H1 (cell line): ENCODE results near the gene RTN4RL1. TPM values are rescaled to one million over a fixed set of nuclear protein-coding genes. Genes with fewer than 3 reads are reported as not detected.

Source experiments
- CTCF ChIA-PET: fragments of 300-600 bp; sonication (Branson Sonifier 250); formaldehyde crosslinking; loops from one replicate; lab custom pipeline; 2021; ENCODE audit not compliant: partially characterized antibody; lab: Charles Lee
- POLR2A ChIA-PET: fragments of 300-600 bp; sonication (Branson Sonifier 250); formaldehyde crosslinking; loops from one replicate; lab custom pipeline; 2021; ENCODE audit warnings: inconsistent platforms; ENCODE audit not compliant: partially characterized antibody; lab: Charles Lee
- DNase-seq, 2 experiments: peaks; one replicate each; pipeline versions ENCODE4 v3.0.0 to v3.0.0-alpha.2; 2010 to 2022; ENCODE audit warnings: low spot score in 2 of 2, low read depth in 1 of 2, mixed read lengths in 1 of 2
- FAIRE-seq: peaks from 2 replicates; lab custom pipeline; 2011; peaks lifted over from hg19 to GRCh38; lab: Jason Lieb, UNC
- H2AFZ ChIP-seq: 2 replicates; pipeline ENCODE4 v1.8.1; 2012; ENCODE audit warnings: low read length, inconsistent platforms
- H2AK5ac ChIP-seq: 2 replicates; pipeline ENCODE4 v1.6.1; 2013; ENCODE audit warnings: low read depth, low read length
- H2BK120ac ChIP-seq: replicated peaks from 2 replicates; pipeline ENCODE3; 2013; ENCODE audit warnings: low read depth, low read length, inconsistent platforms
- H2BK12ac ChIP-seq: 2 replicates; pipeline ENCODE4 v1.6.1; 2013; ENCODE audit warnings: low read depth, low read length
- H2BK15ac ChIP-seq: 2 replicates; pipeline ENCODE4 v1.6.1; 2013; ENCODE audit warnings: low read length
- H2BK20ac ChIP-seq: 2 replicates; pipeline ENCODE4 v1.6.1; 2013; ENCODE audit warnings: low read length
- H2BK5ac ChIP-seq: 2 replicates; pipeline ENCODE4 v1.6.1; 2013; ENCODE audit warnings: low read depth, low read length
- H3K14ac ChIP-seq: 2 replicates; pipeline ENCODE4 v1.6.1; 2013; ENCODE audit warnings: inconsistent platforms; ENCODE audit not compliant: insufficient read length
- H3K18ac ChIP-seq: 2 replicates; pipeline ENCODE4 v1.6.1; 2013; ENCODE audit warnings: low read length; ENCODE audit errors: extremely low read depth
- H3K23ac ChIP-seq: 2 replicates; pipeline ENCODE4 v1.6.1; 2013; ENCODE audit warnings: inconsistent platforms; ENCODE audit not compliant: insufficient read length
- H3K23me2 ChIP-seq: 2 replicates; pipeline ENCODE4 v1.6.1; 2013; ENCODE audit warnings: low read depth, low read length
- H3K27ac ChIP-seq: 2 replicates; pipeline ENCODE4 v1.6.1; 2011; ENCODE audit warnings: low read depth, low read length, inconsistent platforms
- H3K27me3 ChIP-seq, 4 experiments: replicated peaks in 1 of 4; 1 replicate in 1 of 4; 2 replicates in 3 of 4; pipeline versions ENCODE4 v1.6.1 to v1.8.1; 2011 to 2013; ENCODE audit warnings: low read length in 3 of 4, mild to moderate bottlenecking in 3 of 4, inconsistent platforms in 2 of 4, mixed read lengths in 2 of 4, moderate library complexity in 1 of 4; ENCODE audit not compliant: control insufficient read depth in 3 of 4, insufficient read depth in 3 of 4; ENCODE audit errors: extremely low read depth in 1 of 4
- H3K36me3 ChIP-seq, 4 experiments: 2 replicates each; pipeline versions ENCODE4 v1.6.1 to v1.8.1; 2011 to 2013; ENCODE audit warnings: mild to moderate bottlenecking in 4 of 4, low read length in 3 of 4, moderate library complexity in 2 of 4, control low read depth in 1 of 4, inconsistent platforms in 1 of 4; ENCODE audit not compliant: insufficient read depth in 4 of 4, control insufficient read depth in 2 of 4
- H3K4ac ChIP-seq: replicated peaks from 2 replicates; pipeline ENCODE3; 2013; ENCODE audit warnings: low read length, low read depth, mixed read lengths, inconsistent platforms; ENCODE audit not compliant: insufficient read length
- H3K4me1 ChIP-seq, 4 experiments: replicated peaks in 1 of 4; 1 replicate in 1 of 4; 2 replicates in 3 of 4; pipeline versions ENCODE4 v1.6.1 to v1.8.1; 2011 to 2013; ENCODE audit warnings: low read length in 3 of 4, inconsistent platforms in 2 of 4, mixed read lengths in 1 of 4; ENCODE audit not compliant: insufficient read depth in 4 of 4, control insufficient read depth in 3 of 4
- H3K4me2 ChIP-seq, 2 experiments: 2 replicates each; pipeline versions ENCODE4 v1.6.1 to v1.8.1; 2011 to 2013; ENCODE audit warnings: low read depth in 2 of 2, low read length in 2 of 2, control low read depth in 1 of 2, inconsistent platforms in 1 of 2, mild to moderate bottlenecking in 1 of 2; ENCODE audit not compliant: insufficient read depth in 1 of 2
- H3K4me3 ChIP-seq, 4 experiments: fragments of 200-600, 300-600 bp in 1 of 4; sonication (generic), shearing (Covaris generic), sonication (Bioruptor Twin) in 1 of 4; 2 replicates each; pipeline versions ENCODE4 v1.5.1 to v1.8.1; 2011 to 2016; ENCODE audit warnings: low read length in 4 of 4, low read depth in 3 of 4, control low read depth in 2 of 4, inconsistent platforms in 2 of 4, mild to moderate bottlenecking in 2 of 4, mixed read lengths in 1 of 4, moderate library complexity in 1 of 4; ENCODE audit not compliant: insufficient read depth in 2 of 4; ENCODE audit errors: extremely low read depth in 1 of 4
- H3K56ac ChIP-seq: replicated peaks from 2 replicates; pipeline ENCODE3; 2013; ENCODE audit warnings: low read depth, mild to moderate bottlenecking, mixed read lengths, low read length, inconsistent platforms; ENCODE audit not compliant: insufficient read length
- H3K79me1 ChIP-seq: 2 replicates; pipeline ENCODE4 v1.6.1; 2013; ENCODE audit warnings: low read depth, low read length, control low read depth
- H3K79me2 ChIP-seq, 2 experiments: 2 replicates each; pipeline versions ENCODE4 v1.6.1 to v1.8.1; 2012 to 2013; ENCODE audit warnings: low read length in 2 of 2, mild to moderate bottlenecking in 2 of 2, inconsistent platforms in 1 of 2; ENCODE audit not compliant: insufficient read depth in 2 of 2, control insufficient read depth in 1 of 2
- H3K9ac ChIP-seq, 4 experiments: replicated peaks in 1 of 4; 1 replicate in 1 of 4; 2 replicates in 3 of 4; pipeline versions ENCODE4 v1.6.1 to v1.8.1; 2011 to 2013; ENCODE audit warnings: low read depth in 3 of 4, low read length in 3 of 4, control low read depth in 2 of 4, mild to moderate bottlenecking in 2 of 4, moderate library complexity in 2 of 4, inconsistent platforms in 1 of 4; ENCODE audit errors: extremely low read depth in 1 of 4
- H3K9me3 ChIP-seq, 2 experiments: 2 replicates each; pipeline versions ENCODE4 v1.6.1 to v1.8.1; 2012 to 2013; ENCODE audit warnings: mild to moderate bottlenecking in 2 of 2, moderate library complexity in 2 of 2, control low read depth in 1 of 2, inconsistent platforms in 1 of 2, low read depth in 1 of 2, low read length in 1 of 2, mixed read lengths in 1 of 2; ENCODE audit not compliant: insufficient read depth in 2 of 2
- H4K20me1 ChIP-seq, 2 experiments: replicated peaks in 1 of 2; 2 replicates each; pipeline versions ENCODE3 to v1.8.1; 2011 to 2013; ENCODE audit warnings: inconsistent platforms in 2 of 2, low read length in 2 of 2, mild to moderate bottlenecking in 1 of 2; ENCODE audit not compliant: insufficient read depth in 2 of 2, control insufficient read depth in 1 of 2
- H4K5ac ChIP-seq: 2 replicates; pipeline ENCODE4 v1.6.1; 2013; ENCODE audit warnings: low read length, low read depth, mixed read lengths, inconsistent platforms; ENCODE audit not compliant: insufficient read length
- H4K8ac ChIP-seq: 2 replicates; pipeline ENCODE4 v1.8.0; 2013; ENCODE audit warnings: mild to moderate bottlenecking, moderate library complexity, low read length, inconsistent platforms; ENCODE audit not compliant: insufficient read depth; ENCODE audit errors: extremely low read depth
- H4K91ac ChIP-seq: replicated peaks from 2 replicates; pipeline ENCODE3; 2013; ENCODE audit warnings: low read length, mixed read lengths, inconsistent platforms; ENCODE audit not compliant: insufficient read length
- EGR1 ChIP-seq: IDR thresholded peaks from 2 replicates; pipeline ENCODE4 v1.6.1; 2011; ENCODE audit warnings: low read depth, low read length, borderline replicate concordance
- TAF1 ChIP-seq: IDR thresholded peaks from 2 replicates; pipeline ENCODE4 v1.6.1; 2011; ENCODE audit warnings: mild to moderate bottlenecking, low read depth, low read length
- WGBS, 2 experiments: shearing (Covaris generic) in 1 of 2; methylation state at CpG; one replicate each; pipeline versions ENCODE4 v1.1.6 to v1.1.7; 2013 to 2015; ENCODE audit warnings: low lambda C conversion rate in 2 of 2, mixed read lengths in 2 of 2, inconsistent platforms in 1 of 2, low coverage in 1 of 2, missing lambda C conversion rate in 1 of 2; ENCODE audit not compliant: insufficient replicate concordance in 2 of 2, insufficient coverage in 1 of 2, insufficient read length in 1 of 2; ENCODE audit errors: extremely low coverage in 1 of 2, missing lambda C conversion rate in 1 of 2; 5-methylcytosine and 5-hydroxymethylcytosine counted together
- long read RNA-seq, 2 experiments: library from RNA in 1 of 2; library from capped mRNA in 1 of 2; stranded (forward); transcript quantifications; one replicate each; pipeline ENCODE4 v2.0.0, GENCODE V29; 2021; ENCODE audit warnings: inconsistent platforms in 1 of 2
- polyA minus RNA-seq, 3 experiments: library from RNA; depleted of rRNA, polyadenylated mRNA; stranded (reverse); fragments of >200 nt; gene quantifications; 1 replicate in 2 of 3; 2 replicates in 1 of 3; pipeline ENCODE4 v1.2.3, GENCODE V29; 2011
- polyA plus RNA-seq, 7 experiments: library from polyadenylated mRNA; depleted of rRNA in 3 of 7; stranded (reverse) in 5 of 7; unstranded in 2 of 7; fragments of >200 nt in 5 of 7; fragments of 200-250 nt in 2 of 7; gene quantifications; 1 replicate in 5 of 7; 2 replicates in 1 of 7; 4 replicates in 1 of 7; pipeline versions ENCODE4 v1.2.1 to v1.2.3, GENCODE V29; 2011 to 2013; ENCODE audit warnings: missing spikeins in 2 of 7, mixed read lengths in 2 of 7
- total RNA-seq: library from RNA; stranded (reverse); fragmentation: NEBNext Ultra II Directional; extraction: Animal tissue kit (Norgen Biotek cat#: 25700); gene quantifications from 2 replicates; pipeline ENCODE4 v1.2.1, GENCODE V29; 2021

The RTN4RL1 gene
- total RNA-seq (0.11 TPM in 1 of 2 replicates, not detected in the other), polyA plus RNA-seq (2011; rRNA removed) (0.09 and 0.11 TPM in 2 replicates), polyA minus RNA-seq (2011; rRNA and poly(A)+ RNA removed) (0.03 and 0.05 TPM in 2 replicates)
- polyA plus RNA-seq (2011; cell fraction: cytosol; rRNA removed), result 0.10 TPM
- 0.07 TPM for polyA plus RNA-seq (2011; cell fraction: nucleus; rRNA removed)
- polyA plus RNA-seq (2012, experiment 1 of 2), result 0.11 to 0.17 TPM (median 0.14 TPM) in 3 of 4 replicates, not detected in the other
- polyA plus RNA-seq (2012, experiment 2 of 2), result 0.12 TPM
- 0.06 TPM for polyA plus RNA-seq (2013, experiment 1 of 2)
- polyA plus RNA-seq (2013, experiment 2 of 2), result 0.04 TPM
- not detected for polyA minus RNA-seq (2011; cell fraction: cytosol; rRNA and poly(A)+ RNA removed)
- not detected for polyA minus RNA-seq (2011; cell fraction: nucleus; rRNA and poly(A)+ RNA removed)
- long read RNA-seq, experiment 1, result 0 reads
- long read RNA-seq, experiment 2, result 0 reads

- Histone ChIP-seq H2BK15ac (no peak within 1 kb of the TSS), H3K4me1 (peaks cover 0 to 17% (median 6%) of the 10 kb centered on the region in 4 experiments; a peak in 6 of 7 replicates), H2BK120ac (no peak within 1 kb of the TSS), H2BK12ac (no peak within 1 kb of the TSS), H3K9ac (no peak within 1 kb of the TSS), H3K36me3 (peaks cover 0 to 6% (median 0%) of the 10 kb centered on the region in 4 experiments; a peak in 1 of 8 replicates), H4K91ac (no peak within 1 kb of the TSS), H3K4ac (no peak within 1 kb of the TSS), H2BK5ac (no peak within 1 kb of the TSS), H2AFZ (no peak within 1 kb of the TSS), H3K23me2 (peaks cover 13% of the 10 kb centered on the region; the same call in 1 of the 2 replicates), H4K5ac (no peak within 1 kb of the TSS), H3K9me3 (no peaks in the 10 kb centered on the region), H3K27ac (no peak within 1 kb of the TSS), H3K56ac (no peak within 1 kb of the TSS), H3K14ac (no peak within 1 kb of the TSS), H3K4me2 (peak within 1 kb of the TSS; percentile 64 to 80), H3K27me3 (peaks cover 70 to 90% (median 84%) of the 10 kb centered on the region in 4 experiments), H3K79me1 (no peaks in the 10 kb centered on the region), H3K23ac (no peak within 1 kb of the TSS), H2BK20ac (no peak within 1 kb of the TSS), H2AK5ac (no peak within 1 kb of the TSS), H3K79me2 (no peaks in the 10 kb centered on the region), H4K20me1 (peaks cover 0 to 5% of the 10 kb centered on the region in 2 experiments), H3K18ac (no peak within 1 kb of the TSS; the same call in none of the 2 replicates), H4K8ac (peak within 1 kb of the TSS; percentile 4; the same call in 1 of the 2 replicates), H3K4me3 (peak within 1 kb of the TSS; percentile 12 to 63 (median 36))
- FAIRE-seq, result no peak
- WGBS, 2 experiments, result 2% methylated on average over 22 of the region's 47 CpGs; no CpG with 5 or more reads in 1 of the 2 experiments
- DNase-seq, result peak in 1 of 2 experiments; percentile 69
- peak; percentile 18; the same call in 1 of the 2 replicates for TF ChIP-seq EGR1
- TF ChIP-seq TAF1, result no peak
- ChIA-PET CTCF (interaction anchor here (0.8 to 5.3 kb wide), 15 partner anchors 13 to 121 kb away, joined by 3 to 47 read pairs (median 4); no protein-coding TSS in a partner anchor), POLR2A (interaction anchor here (1.0 to 1.2 kb wide), 2 partner anchors 9 to 278 kb away, joined by 3 to 4 read pairs; partner anchors contain the start of genes SMG6 and SRR)
These were observed at the start of gene RTN4RL1 for GRCh38 chr17:2025220-2025621. Gene RTN4RL1 (minus strand): TSS chr17:2025334. CDS start chr17:2024865, 469 bp downstream.
